Measurements from ENCODE around the gene PSMG3.

GRCh38 chr7:1542329-1542728 is 27.5 kb downstream of the PSMG3 start:
- TF ChIP-seq REST (IDR thresholded peaks at IDR 0.05; ENCODE audit: unreplicated experiment), result no peak
- TF ChIP-seq, protein P1, sequence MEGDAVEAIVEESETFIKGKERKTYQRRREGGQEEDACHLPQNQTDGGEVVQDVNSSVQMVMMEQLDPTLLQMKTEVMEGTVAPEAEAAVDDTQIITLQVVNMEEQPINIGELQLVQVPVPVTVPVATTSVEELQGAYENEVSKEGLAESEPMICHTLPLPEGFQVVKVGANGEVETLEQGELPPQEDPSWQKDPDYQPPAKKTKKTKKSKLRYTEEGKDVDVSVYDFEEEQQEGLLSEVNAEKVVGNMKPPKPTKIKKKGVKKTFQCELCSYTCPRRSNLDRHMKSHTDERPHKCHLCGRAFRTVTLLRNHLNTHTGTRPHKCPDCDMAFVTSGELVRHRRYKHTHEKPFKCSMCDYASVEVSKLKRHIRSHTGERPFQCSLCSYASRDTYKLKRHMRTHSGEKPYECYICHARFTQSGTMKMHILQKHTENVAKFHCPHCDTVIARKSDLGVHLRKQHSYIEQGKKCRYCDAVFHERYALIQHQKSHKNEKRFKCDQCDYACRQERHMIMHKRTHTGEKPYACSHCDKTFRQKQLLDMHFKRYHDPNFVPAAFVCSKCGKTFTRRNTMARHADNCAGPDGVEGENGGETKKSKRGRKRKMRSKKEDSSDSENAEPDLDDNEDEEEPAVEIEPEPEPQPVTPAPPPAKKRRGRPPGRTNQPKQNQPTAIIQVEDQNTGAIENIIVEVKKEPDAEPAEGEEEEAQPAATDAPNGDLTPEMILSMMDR (conservative IDR thresholded peaks at IDR 0.05; ENCODE audit: low read depth in 2 of 2), result no peak
- TF ChIP-seq POLR2AphosphoS5 (IDR thresholded peaks at IDR 0.05; ENCODE audit: low read depth), result no peak
- no peak for TF ChIP-seq EZH2phosphoT487 (IDR thresholded peaks at IDR 0.05; ENCODE audit: unreplicated experiment)
- TF ChIP-seq JUNB (IDR thresholded peaks at IDR 0.05; ENCODE audit: unreplicated experiment), result no peak
- no peak for TF ChIP-seq STAT1 (IDR thresholded peaks at IDR 0.05; ENCODE audit: unreplicated experiment)
- TF ChIP-seq ZNF331 (CRISPR knock-in tag; IDR thresholded peaks at IDR 0.05; ENCODE audit: low read depth), result no peak
